ENCODE measurements around the gene TMPRSS2. TPM values are rescaled to one million over a fixed set of nuclear protein-coding genes. Genes with fewer than 3 reads are reported as not detected.

The TMPRSS2 gene
- total RNA-seq (2014; rRNA removed) = not detected in 2 replicates
- polyA plus RNA-seq (2012) = not detected

DNA sequence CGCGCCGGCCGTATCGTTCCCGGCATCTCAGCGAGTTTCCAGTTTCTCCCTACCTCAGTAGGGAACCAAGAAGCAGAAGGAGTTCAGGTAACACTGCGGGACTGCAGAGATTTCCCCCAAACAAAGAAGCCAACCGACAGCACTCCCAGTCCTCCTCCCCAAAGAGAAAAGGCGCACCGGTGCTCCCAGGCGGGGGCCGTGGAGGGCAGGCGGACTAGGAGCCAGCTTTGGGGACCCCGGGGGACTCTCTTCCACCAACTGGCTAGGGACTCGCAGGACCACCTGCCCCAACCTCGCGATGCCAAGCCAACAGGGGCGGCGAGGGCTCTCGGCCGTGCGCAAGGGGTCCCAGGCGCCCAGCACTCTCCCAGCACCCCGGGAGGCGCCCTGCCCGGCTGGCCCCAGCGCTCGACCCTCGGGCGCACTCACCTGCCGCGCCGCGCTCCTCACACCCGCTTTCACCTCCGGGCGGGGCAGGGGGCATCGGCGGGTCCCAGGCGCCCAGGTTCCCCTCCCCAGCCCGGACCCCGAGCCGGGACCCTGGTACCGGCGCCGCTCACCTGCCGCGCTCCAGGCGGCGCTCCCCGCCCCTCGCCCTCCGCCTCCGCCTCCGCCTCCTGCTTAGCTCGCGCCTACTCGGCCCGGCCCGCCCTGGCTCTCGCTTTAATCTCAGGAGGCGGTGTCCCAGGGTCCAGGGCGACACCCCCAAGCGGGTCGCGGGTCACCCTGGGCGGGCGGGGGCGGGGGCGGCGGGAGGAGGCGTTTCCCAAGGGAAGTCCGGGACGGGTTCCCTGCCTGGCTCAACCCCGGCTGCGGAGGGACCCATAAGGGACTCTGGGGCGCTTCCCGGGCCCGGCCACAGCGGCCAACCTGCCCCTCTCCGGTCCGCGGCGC is at the start of gene TMPRSS2:
TSS of gene TMPRSS2 (minus strand) at position 638 of the 894 bp plus-strand sequence. CDS start 10,025 bp downstream, outside the sequence.
- no peak for DNase-seq (ENCODE audit: low read depth)

- no peak for DNase-seq (ENCODE audit: low read depth)
Observed at GRCh38 chr21:41555057-41555456, 47.1 kb upstream of the TMPRSS2 start.

GRCh38 chr21:41552254-41552653 is 44.3 kb upstream of the TMPRSS2 start:
- no peak for DNase-seq (ENCODE audit: low read depth)

GRCh38 chr21:41548781-41549180 is 40.8 kb upstream of the TMPRSS2 start:
- no peak for DNase-seq (ENCODE audit: low read depth)

DNA sequence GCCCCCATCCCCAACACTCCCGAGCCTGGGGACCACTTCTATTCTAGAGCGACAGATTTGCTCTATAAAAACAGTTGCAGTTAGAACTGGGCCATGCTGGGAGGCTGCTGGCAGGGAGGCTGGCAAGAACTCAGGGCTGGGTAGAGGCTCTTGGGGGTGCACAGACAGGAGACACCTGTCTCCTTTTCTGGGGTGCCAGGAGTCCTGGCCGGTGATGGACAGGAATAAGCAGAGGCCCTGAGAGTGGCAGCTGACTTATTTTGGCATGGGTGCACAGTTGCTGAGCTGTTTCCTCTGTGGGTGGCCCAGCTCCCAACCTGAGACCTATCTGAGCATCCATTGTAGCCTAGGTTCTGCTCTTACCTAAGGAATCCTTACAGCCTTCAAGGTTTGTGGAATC is 39.2 kb upstream of the TMPRSS2 start:
- DNase-seq (ENCODE audit: low read depth) = no peak

DNA sequence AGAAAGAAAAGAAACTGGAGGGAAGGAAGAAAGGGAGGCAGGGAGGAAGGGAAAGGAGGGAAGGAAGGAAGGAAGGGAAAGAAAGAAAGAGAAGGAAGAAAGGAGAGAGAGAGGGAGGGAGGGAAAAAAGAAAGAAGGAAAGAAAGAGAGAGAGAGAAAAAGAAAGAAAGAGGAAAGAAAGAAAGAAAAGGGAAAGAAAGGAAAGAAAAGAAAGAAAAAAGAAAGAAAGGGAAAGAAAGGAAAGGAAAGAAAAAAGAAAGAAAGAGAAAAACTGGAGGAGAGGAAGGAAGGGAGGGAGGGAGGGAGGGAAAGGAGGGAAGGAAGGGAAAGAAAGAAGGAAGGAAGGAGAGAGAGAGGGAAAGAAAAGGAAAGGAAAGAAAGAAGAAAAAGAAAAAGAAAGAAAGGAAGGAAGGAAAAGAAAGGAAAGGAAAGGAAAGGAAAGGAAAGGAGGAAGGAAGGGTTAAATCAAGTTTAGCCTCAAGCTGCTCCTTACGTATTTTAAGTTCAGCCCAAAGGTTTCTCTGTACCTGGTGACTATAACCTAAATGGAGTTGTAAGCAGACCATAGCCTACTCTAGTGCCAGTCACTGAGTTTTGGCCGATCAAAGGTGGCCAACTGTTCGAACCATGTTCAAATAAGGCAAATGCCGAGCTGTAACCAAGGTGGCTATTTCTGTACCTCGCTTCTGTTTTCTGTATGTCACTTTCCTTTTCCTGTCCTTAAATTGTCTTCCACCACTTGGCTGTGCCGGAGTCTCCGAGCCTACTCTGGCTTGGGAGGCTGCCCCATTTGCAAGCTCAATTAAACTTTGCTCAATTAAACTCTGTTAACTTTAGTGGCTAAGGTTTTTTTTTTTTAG is 37.8 kb upstream of the TMPRSS2 start:
- DNase-seq (ENCODE audit: low read depth) = no peak

GRCh38 chr21:41542727-41543126 is 34.8 kb upstream of the TMPRSS2 start:
- no peak for DNase-seq (ENCODE audit: low read depth)

- no peak for DNase-seq (ENCODE audit: low read depth)
Observed at GRCh38 chr21:41537356-41537755, 29.4 kb upstream of the TMPRSS2 start.

DNA sequence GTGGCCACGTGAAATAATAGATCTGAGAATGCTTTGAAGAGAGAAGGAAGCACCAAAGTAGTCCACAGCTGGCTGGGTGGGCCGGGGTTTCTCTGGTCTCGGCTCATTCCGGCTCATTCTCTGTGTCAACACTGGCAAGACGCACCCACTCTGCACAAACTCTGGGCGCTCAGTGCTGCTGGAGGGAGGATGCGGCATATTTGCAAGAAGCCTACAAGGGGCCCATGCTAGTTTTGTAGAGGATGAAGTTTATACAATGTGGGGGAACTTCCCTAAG is 28.8 kb upstream of the TMPRSS2 start:
- no peak for DNase-seq (ENCODE audit: low read depth)

DNA sequence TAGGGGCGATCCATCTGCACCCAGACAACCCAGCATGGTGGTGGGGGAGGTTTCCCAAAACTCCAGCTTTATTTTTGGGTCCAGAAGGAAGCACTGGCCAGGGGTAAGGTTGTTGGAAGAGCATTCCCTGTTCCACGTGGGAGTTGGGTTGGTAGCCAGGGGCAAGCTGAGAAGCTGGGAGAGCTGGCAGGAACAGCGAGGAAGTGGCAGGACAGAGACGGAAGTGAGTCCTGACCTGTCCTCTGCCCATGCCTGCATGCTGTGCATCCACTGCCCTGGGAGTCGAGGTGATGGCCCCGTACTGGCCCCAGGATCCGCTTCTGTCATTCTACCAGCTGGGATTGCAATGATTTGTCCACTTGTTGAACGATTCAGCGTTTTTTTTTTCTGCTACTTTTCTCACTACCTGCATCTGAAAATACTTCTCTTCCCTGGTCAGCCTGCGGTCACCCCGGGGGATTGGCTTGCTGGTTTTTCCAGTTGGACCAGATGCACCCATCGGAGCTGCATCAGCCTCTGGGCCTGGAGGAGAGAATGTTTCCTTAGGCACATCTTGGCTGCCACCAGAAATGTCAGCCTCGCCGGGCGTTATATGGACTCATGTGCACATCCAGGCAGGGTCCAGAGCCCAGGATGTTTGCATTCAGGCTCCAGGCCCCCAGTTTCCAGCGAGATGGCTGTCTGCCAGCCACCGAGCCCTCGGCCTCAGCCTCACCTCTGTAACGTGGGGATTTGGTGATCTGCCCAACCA is 28.3 kb upstream of the TMPRSS2 start:
- DNase-seq (ENCODE audit: low read depth) = no peak

DNA sequence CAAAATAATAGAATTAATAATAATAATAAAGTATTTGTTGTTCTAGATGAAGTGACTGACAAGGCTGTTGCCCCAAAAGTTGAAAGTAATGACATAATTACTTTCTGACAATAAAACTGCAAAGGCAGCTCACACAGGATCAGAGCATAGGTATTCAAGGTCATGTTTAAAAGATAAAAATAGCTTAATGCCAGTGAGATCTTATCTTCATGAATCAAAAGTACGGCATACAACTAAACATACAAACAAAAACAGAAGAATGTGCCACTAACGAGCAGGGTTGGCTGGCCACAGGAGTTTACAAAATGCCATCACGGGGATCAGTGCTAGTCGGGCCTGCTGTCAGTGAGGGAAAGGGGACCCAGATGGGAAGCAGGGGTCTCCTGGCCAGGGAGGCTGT is 22.4 kb upstream of the TMPRSS2 start:
- DNase-seq (ENCODE audit: low read depth) = no peak

GRCh38 chr21:41529769-41530168 is 21.8 kb upstream of the TMPRSS2 start:
- no peak for DNase-seq (ENCODE audit: low read depth)

GRCh38 chr21:41526478-41527087 is 18.6 kb upstream of the TMPRSS2 start:
- DNase-seq (ENCODE audit: low read depth) = no peak

GRCh38 chr21:41523175-41523574 is 15.2 kb upstream of the TMPRSS2 start:
- DNase-seq (ENCODE audit: low read depth) = no peak

DNA sequence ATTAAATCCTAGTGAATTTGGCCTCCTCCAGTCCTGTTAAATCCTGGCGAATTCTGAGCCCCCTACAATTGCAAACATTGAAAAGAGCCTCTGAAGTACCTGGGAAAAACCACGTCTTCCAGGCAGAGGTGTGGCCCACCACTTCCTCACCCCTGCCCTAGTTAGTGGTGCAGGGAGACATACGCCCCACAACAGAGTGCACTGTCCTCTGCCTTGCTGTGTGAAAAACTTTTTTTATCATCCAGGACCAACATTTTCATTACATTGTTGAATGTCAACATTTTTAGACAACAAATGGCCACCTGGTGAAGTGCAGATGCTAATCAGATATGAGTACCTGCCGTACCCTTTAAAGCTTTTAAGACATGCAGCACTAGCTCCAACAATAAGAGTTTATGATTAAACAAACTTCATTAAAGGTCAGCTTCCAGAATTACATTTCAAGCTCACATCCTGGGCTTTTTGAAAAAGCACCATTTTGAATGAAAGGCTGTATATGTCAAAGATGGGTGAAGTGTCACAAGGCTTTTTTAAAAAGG is 13.6 kb upstream of the TMPRSS2 start:
- no peak for DNase-seq (ENCODE audit: low read depth)

GRCh38 chr21:41520560-41521442 is 12.8 kb upstream of the TMPRSS2 start:
- no peak for DNase-seq (ENCODE audit: low read depth)

DNA sequence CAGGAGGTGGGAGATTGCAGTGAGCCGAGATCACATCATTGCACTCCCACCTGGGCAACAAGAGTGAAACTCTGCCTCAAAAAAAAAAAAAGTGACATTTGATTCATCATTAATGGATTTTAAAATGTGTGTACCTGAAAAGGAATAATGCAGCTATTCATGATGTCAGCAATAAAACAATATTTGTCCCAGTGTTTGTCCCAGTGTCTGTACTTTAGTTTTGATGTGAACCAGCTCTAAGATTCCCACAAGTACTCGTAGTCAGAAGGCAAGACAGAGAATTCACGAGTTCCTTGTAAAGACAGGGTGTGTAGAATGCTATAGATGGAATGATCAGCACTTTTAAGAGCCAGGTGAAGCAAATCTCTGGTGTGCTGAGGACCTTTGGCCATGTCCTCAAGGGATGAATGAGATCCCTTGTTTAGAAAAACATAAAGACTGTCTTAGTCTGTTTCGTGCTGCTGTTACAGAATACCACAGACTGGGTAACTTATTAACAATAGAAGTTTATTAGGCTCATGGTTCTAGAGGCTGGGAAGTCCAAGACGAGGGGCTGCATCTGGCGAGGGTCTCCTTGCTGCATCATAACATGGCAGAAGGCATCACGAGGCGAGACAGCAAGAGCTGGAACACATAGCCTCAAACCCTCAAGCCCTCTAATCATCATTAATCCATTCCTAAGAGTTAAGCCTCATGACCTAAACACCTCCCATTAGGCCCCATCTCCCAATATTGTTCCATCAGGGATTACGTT is 12.0 kb upstream of the TMPRSS2 start:
- DNase-seq (ENCODE audit: low read depth) = no peak

- DNase-seq (ENCODE audit: low read depth) = no peak
Observed at GRCh38 chr21:41518757-41519156, 10.8 kb upstream of the TMPRSS2 start.

- no peak for DNase-seq (ENCODE audit: low read depth)
Observed at GRCh38 chr21:41511858-41512257, 3.9 kb upstream of the TMPRSS2 start.

Data from LHCN-M2 (cell line).